Smooth muscle cell (in vitro differentiated cells): ENCODE data around the gene LAP3. TPM values are rescaled to one million over a fixed set of nuclear protein-coding genes. Genes with fewer than 3 reads are reported as not detected.

Experiments
- DNase-seq: peaks from one replicate; lab custom pipeline; 2025; ENCODE audit not compliant: unreplicated experiment; lab: John Stamatoyannopoulos, UW
- H2AFZ ChIP-seq: fragments of 200-600 bp; sonication (generic); 2 replicates; pipeline ENCODE4 v1.6.0; 2016; ENCODE audit warnings: antibody characterized with exemption, low read depth, mild to moderate bottlenecking
- H3F3A ChIP-seq: fragments of 200-600 bp; sonication (generic); 2 replicates; pipeline ENCODE4 v1.6.0; 2017; ENCODE audit warnings: antibody characterized with exemption, low read depth
- H3K27ac ChIP-seq: fragments of 200-600 bp; sonication (generic); 2 replicates; pipeline ENCODE4 v1.5.1; 2016; ENCODE audit warnings: low read depth, mild to moderate bottlenecking
- H3K27me3 ChIP-seq: fragments of 200-600 bp; sonication (generic); 2 replicates; pipeline ENCODE4 v1.6.1; 2016; ENCODE audit warnings: low read depth, mild to moderate bottlenecking
- H3K36me3 ChIP-seq: fragments of 200-600 bp; sonication (generic); 2 replicates; pipeline ENCODE4 v1.5.1; 2016; ENCODE audit warnings: low read depth
- H3K4me1 ChIP-seq: fragments of 200-600 bp; sonication (generic); 2 replicates; pipeline ENCODE4 v1.5.1; 2016; ENCODE audit warnings: low read depth
- H3K4me2 ChIP-seq: fragments of 200-600 bp; sonication (generic); 2 replicates; pipeline ENCODE4 v1.6.0; 2016; ENCODE audit warnings: mild to moderate bottlenecking
- H3K4me3 ChIP-seq: fragments of 200-600 bp; sonication (generic); 2 replicates; pipeline ENCODE4 v1.5.1; 2016; ENCODE audit warnings: mild to moderate bottlenecking
- H3K79me2 ChIP-seq: fragments of 200-600 bp; sonication (generic); 2 replicates; pipeline ENCODE4 v1.6.0; 2016; ENCODE audit warnings: low read depth, mild to moderate bottlenecking
- H3K9ac ChIP-seq: fragments of 200-600 bp; sonication (generic); 2 replicates; pipeline ENCODE4 v1.6.0; 2016; ENCODE audit warnings: low read depth
- H3K9me3 ChIP-seq: fragments of 200-600 bp; sonication (generic); replicated peaks from 2 replicates; pipeline ENCODE4 v1.5.1; 2016; ENCODE audit warnings: low read depth
- H4K20me1 ChIP-seq: fragments of 200-600 bp; sonication (generic); 2 replicates; pipeline ENCODE4 v1.6.0; 2016; ENCODE audit warnings: low read depth
- WGBS: methylation state at CpG from one replicate; pipeline ENCODE4 v1.1.7; 2016; ENCODE audit warnings: low lambda C conversion rate; 5-methylcytosine and 5-hydroxymethylcytosine counted together
- polyA plus RNA-seq: library from polyadenylated mRNA; unstranded; fragments of >200 nt; fragmentation: Nextera tagmentation; extraction: Ambion mirVana; gene quantifications from 2 replicates; pipeline ENCODE4 v1.2.1, GENCODE V29; 2016
- total RNA-seq: library from RNA; depleted of rRNA; stranded (reverse); fragments of >200 nt; gene quantifications from 2 replicates; pipeline ENCODE4 v1.2.3, GENCODE V29; 2014
- TF ChIP-seq, protein P1 (sequence below): fragments of 200-600 bp; sonication (generic); IDR thresholded peaks from 2 replicates; pipeline ENCODE4 v1.5.1; 2017; ENCODE audit warnings: borderline replicate concordance, mild to moderate bottlenecking, antibody characterized with exemption; ENCODE audit not compliant: insufficient read depth, poor library complexity, severe bottlenecking

The LAP3 gene
- total and polyA plus RNA-seq, 2 experiments from 2014 or later, result 29.1 to 38.6 TPM

DNA sequence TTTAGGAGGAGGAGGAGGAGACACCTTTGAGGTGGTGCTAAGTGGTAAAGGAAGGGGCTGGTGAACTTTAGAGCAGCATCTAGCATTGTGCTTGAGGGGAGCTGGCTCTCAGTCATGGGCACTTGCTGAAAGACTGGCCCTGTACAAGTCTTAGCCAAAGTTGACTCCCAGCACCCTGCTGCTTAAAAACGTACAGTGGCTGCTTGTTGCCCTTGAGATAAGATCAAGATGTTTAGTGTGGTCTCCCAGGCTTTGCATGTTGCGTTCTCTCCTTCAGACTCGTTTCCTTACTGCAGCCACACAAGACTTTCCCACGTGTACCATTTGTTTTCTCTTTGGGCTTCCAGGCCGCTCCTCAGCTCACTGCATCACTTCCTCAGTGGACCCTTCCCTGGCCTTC, 39.3 kb downstream of the LAP3 start:
- peaks cover 7% of the 10 kb centered on the region for H3K36me3 ChIP-seq
- WGBS, result 86% methylated on average over 5 of the region's 5 CpGs
- peaks cover 62% of the 10 kb centered on the region for H4K20me1 ChIP-seq
- peaks cover 7% of the 10 kb centered on the region for H3K4me1 ChIP-seq
- H3K79me2 ChIP-seq, result peaks cover 60% of the 10 kb centered on the region
- no peak overlapping the region for H2AFZ ChIP-seq
- TF ChIP-seq, protein P1, sequence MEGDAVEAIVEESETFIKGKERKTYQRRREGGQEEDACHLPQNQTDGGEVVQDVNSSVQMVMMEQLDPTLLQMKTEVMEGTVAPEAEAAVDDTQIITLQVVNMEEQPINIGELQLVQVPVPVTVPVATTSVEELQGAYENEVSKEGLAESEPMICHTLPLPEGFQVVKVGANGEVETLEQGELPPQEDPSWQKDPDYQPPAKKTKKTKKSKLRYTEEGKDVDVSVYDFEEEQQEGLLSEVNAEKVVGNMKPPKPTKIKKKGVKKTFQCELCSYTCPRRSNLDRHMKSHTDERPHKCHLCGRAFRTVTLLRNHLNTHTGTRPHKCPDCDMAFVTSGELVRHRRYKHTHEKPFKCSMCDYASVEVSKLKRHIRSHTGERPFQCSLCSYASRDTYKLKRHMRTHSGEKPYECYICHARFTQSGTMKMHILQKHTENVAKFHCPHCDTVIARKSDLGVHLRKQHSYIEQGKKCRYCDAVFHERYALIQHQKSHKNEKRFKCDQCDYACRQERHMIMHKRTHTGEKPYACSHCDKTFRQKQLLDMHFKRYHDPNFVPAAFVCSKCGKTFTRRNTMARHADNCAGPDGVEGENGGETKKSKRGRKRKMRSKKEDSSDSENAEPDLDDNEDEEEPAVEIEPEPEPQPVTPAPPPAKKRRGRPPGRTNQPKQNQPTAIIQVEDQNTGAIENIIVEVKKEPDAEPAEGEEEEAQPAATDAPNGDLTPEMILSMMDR, result no peak
- H3K4me2 ChIP-seq, result peak overlapping the region; percentile 97
- H3K4me3 ChIP-seq, result peak overlapping the region; percentile 5
- DNase-seq, result no peak
- H3K27ac ChIP-seq, result no peak overlapping the region
- no peak overlapping the region for H3K9ac ChIP-seq
- H3F3A ChIP-seq, result no peaks in the 10 kb centered on the region
- no peaks in the 10 kb centered on the region for H3K9me3 ChIP-seq
- H3K27me3 ChIP-seq, result no peaks in the 10 kb centered on the region

DNA sequence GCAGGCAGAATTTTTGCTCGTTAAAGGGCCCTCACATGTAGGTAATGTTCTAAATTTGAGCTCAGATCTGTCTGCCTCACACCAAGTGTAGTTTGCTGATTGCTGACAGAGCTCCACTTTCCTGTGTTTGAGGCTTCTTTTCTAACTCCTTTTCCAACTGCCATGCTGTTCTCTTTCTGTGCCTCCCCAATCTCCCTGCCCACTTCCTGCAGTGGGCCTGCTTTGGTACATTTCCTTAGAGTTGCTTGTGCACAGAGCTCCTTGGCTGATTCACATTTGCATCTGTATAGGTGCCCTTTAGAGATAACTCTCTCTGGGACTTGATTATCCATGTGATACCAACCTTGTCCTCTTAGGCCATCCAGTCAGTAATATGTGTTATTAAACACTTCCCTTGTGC, 41.9 kb downstream of the LAP3 start:
- Histone ChIP-seq H3K79me2 (peaks cover 69% of the 10 kb centered on the region), H3K27ac (no peak overlapping the region), H2AFZ (no peak overlapping the region), H4K20me1 (peaks cover 78% of the 10 kb centered on the region), H3F3A (no peaks in the 10 kb centered on the region), H3K4me1 (peaks cover 7% of the 10 kb centered on the region), H3K9me3 (no peaks in the 10 kb centered on the region), H3K4me2 (no peak overlapping the region), H3K27me3 (no peaks in the 10 kb centered on the region), H3K4me3 (no peak overlapping the region), H3K9ac (no peak overlapping the region), H3K36me3 (peaks cover 25% of the 10 kb centered on the region)
- TF ChIP-seq, protein P1, result no peak
- DNase-seq, result no peak
- WGBS, result 0% methylated on average over 1 of the region's 1 CpG

DNA sequence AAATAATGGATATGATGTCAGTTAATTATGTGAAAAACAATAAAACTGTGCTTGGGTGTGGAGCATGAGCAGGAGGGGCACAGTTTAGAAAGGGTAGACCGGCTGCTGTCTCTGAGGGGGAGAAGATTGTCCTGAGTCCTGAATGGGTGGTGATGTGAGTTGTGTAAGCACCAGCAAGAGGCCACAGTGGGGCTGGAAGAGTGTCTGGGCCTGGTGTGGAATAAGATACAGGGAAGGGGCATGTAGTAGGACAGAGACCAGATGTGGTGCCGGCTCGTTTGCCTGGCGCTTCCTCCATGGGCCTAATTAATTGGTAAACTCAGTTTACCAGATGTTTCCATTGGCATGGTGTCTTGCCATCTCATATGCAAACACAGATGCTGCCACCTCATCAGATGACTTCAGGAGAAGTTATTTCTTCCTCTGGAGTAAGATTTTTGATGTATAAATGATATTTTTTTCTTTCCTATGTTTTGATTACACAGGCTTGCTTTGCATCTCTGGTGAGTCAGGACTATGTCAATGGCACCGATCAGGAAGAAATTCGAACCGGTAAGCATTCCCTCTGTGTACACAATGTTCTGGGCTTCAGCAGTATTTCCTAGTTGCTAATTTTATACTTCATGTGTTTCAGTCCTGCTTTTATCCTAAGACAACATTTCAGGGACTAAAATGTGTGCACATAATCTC, 42.6 kb downstream of the LAP3 start:
- Histone ChIP-seq H3K27ac (no peak overlapping the region), H3K36me3 (peaks cover 26% of the 10 kb centered on the region), H3K4me2 (no peak overlapping the region)

More for the DNA sequence above, 42.6 kb downstream of the LAP3 start:
- no peak overlapping the region for H3K9ac ChIP-seq
- H3K79me2 ChIP-seq, result peaks cover 68% of the 10 kb centered on the region
- H3K27me3 ChIP-seq, result no peaks in the 10 kb centered on the region
- H4K20me1 ChIP-seq, result peaks cover 81% of the 10 kb centered on the region
- H3F3A ChIP-seq, result no peaks in the 10 kb centered on the region
- no peak for DNase-seq
- H3K4me1 ChIP-seq, result peaks cover 7% of the 10 kb centered on the region
- TF ChIP-seq, protein P1, result no peak
- WGBS, result 82% methylated on average over 7 of the region's 7 CpGs
- no peaks in the 10 kb centered on the region for H3K9me3 ChIP-seq
- H2AFZ ChIP-seq, result no peak overlapping the region
- H3K4me3 ChIP-seq, result no peak overlapping the region
